Activated T-helper 1 cell treated with Interleukin-2 at 50 U/mL for 16 hours (primary cell): ENCODE measurements around the gene RNF14.
A peak's percentile ranks its signal among the peaks of the same experiment; 100 is the strongest.

Source experiments
- DNase-seq: peaks from one replicate; pipeline ENCODE4 v3.0.0-alpha.2; 2020; ENCODE audit warnings: low read depth

RNF14 gene

DNA sequence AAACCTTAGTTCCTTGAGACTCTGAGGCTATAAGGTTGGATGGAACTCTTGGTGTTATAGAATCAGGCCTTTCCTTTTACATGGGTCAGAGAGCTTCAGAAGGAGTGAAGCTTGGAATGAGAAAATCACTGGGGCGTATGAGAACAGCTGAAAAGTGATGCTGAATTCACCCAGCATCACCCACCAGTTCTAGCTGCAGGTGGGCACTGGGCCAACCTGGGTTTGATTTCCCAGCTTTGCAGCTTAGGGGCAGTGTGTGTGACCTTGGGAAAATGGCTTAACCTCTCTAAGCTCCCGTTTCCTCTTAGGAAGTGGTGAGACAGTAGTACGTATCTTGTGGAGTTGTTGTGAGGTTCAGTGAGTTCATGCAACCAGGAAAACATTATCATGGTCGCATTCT, 21.6 kb upstream of the RNF14 start:
- no peak for DNase-seq

DNA sequence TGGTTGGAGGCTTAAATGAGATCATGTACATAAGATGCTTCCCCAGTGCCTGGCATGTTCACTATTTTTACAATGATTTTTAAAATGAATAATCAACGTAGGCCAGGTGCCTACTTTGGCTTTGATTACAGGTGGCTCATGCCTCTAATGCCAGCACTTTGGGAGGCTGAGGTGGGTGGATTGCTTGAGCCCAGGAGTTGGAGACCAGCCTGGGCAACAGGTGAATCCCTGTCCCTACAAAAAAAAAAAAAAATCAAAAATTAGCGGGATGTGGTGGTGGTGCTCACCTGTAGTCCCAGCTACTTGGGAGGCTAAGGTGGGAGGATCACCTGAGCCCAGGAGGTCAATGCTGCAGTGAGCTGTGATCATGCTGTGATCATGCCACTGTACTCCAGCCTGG, 20.1 kb upstream of the RNF14 start:
- no peak for DNase-seq

- DNase-seq: no peak
Measured at GRCh38 chr5:141949511-141949910, 19.4 kb upstream of the RNF14 start.

GRCh38 chr5:141950207-141951005, 18.5 kb upstream of the RNF14 start:
- no peak for DNase-seq

DNA sequence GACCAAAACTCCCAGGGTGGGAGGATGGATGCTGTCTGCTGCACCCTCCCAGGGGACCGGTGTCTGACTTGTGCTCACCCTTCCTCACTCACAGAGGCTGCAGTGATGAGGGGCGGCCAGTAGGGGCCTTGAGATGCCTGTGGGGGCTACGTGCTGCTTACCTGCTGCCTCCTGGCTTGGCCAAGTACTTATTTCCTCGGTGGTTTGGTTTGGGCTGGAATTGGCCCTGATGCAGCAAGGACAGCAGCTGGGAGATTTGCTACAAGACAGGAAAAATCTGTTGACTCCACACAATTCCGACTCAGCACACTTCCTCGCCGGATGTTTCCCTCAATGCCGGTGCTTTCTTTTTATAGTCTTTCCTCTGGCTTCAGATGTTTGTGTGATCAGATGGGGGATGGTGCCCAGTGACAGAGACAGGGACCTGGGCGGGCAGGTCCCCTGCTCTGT, 17.5 kb upstream of the RNF14 start:
- no peak for DNase-seq

- no peak for DNase-seq
Measured at GRCh38 chr5:141952020-141952419, 16.9 kb upstream of the RNF14 start.

- no peak for DNase-seq
Measured at GRCh38 chr5:141954194-141954593, 14.7 kb upstream of the RNF14 start.

DNA sequence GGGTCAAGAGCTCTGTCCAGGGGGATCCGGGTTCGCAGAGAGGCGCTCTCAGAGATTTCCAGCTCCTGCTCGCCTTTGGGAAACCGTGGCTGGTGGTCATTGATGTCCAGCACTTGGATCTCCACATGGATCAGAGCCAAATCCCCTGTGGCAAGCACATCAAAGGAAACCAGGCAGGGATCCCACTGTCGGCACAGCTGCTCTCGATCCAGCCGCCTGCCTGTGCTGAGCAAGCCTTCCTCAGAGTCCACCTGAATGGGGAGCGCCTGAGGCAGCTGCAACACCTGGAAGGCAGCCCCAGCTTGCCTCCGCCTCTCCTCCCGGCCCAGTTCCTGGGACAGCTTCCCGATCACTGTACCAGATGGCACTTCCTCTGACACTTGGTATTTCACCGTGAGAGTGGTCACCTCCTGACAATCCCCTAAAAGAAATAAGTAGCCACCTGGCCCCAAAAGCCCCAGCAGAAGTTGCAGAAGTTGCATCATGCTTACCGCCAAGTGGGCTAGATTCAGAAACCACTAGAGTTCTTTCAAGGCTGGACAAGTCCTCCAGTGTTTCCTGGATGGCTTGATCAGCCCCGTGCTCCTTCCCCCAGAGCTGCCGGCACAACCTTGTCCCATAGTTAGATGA, 11.4 kb upstream of the RNF14 start:
- DNase-seq: no peak

DNA sequence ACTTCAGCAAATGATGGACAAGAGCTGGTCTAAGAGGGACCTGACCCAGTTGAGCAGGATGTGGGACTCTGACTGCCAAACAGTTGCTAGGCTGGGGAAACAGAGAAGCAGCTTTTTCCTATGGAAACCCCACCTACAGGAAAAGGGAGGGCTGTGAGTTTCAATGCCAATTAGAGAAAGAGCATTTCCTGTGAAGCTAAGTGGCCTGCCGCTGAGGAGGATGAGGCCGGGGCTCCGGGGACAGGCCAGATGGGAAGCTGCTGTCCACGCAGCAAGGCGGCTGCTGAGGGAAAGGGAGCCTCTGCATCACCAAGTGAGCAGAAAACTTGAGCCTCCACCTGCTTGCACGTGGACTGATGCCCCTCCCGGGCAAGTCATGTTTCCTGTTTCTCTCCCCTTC, 10.8 kb upstream of the RNF14 start, which contains the start of gene PCDH12:
Gene PCDH12 (minus strand): TSS at position 90 of the 400 bp plus-strand sequence. CDS start 351 bp downstream, outside the sequence.
- no peak for DNase-seq

DNA sequence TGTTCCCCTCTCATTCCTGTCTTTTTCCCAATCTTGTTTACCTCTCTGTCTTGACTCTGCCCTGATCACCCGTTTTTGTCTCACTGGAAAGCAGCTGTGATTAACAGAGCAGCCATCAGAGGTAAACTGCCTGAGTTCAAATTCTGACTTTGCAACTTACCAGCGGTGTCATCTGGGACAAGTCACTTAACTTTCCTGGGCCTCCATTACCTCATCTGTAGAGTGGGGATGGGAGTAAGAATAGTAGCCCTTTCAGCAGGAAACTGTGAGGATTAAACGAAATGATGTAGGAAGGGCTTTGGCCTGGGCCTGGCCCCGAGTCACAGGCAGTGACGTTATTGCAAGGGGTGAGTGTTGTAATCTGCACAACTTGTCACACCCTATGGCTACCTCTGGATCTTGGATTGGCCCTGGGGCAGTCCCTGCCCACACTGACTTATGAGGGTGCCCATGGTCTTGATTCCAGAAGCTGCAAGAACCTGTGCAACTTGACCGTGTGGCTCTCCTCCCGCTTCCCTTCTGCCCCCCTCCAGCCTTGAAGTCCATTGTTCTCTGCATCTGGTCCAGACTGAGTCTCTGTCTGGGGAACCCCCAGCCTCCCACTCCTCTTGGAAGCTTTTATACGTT, 10.2 kb upstream of the RNF14 start:
- DNase-seq: no peak

GRCh38 chr5:141960018-141960417, 8.9 kb upstream of the RNF14 start:
- DNase-seq: no peak

GRCh38 chr5:141960449-141961323, 8.2 kb upstream of the RNF14 start:
- peak; percentile 80 for DNase-seq

DNA sequence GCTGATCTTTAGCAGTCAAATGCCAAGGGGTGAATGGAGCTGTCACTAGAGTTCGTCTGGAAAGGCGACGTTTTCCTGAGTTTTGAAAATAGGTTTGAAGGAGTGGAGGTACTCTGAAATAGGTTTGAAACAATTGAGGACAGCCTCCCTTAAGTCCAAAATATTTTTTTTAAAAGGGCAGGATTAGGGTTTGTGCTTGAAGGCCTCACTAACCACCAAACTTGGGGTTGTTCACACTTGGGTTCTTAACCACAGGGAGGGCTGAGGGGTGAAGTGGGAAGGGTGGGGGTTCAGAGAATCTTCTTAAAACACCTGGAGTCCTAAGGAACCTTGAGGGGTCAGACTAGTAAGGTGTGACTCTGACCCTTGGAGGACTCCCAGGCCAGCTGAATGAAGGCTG, 7.4 kb upstream of the RNF14 start:
- no peak for DNase-seq

DNA sequence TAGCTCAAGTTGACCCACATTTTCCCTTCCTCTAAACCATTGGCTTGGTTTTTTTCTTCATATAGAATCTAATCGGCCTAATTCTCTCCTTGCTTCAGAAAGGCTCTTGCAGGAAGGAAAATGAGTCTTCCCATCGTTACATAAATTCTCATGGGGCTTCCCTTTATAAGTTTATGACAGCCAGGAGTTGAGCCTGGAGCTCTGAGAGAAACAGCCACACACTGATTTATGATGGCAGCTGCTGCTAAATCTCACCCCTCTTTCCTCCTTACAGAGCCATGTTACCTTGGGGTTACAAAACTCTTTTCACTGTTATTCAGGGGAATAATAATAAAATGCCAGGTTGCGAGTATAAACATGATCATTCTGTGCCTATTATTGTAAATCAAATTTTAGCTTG, 5.2 kb upstream of the RNF14 start:
- no peak for DNase-seq

GRCh38 chr5:141965071-141965470, 3.8 kb upstream of the RNF14 start:
- DNase-seq: no peak

DNA sequence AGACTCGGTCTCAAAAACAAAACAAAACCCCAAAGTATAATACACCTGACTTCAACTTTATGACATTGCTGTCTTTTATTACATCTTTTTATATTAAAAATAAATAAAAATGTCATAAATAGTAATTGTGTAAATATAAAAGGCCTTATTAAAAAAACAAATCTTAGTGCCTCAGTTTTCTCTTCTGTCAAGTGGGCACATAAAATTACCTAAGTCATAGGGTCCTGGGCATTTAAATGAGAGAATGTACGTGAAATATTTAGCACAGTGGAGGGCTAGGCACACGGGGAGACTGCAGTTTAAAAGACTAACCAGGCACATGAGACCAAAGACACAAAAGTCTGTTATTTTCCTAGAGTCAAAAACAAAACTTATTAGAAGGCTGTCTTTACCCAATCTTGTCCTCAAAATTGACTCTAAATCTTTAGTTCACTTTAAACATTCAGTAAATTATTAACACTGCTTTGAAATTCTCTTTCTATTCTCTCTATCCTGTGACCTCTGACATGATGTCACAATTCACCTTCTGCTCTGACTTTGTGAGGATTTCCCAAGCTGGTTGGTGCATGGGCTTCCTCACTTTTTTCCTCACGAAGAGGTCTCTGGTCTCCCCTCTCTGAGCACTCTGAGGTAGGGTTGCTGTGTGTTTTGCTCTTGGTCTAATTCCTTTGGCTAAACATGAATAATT, 2.5 kb upstream of the RNF14 start:
- no peak for DNase-seq

- DNase-seq: no peak
Measured at GRCh38 chr5:141966963-141967333, 2.0 kb upstream of the RNF14 start.

- DNase-seq: no peak
Measured at GRCh38 chr5:141969783-141970771, 1.2 kb downstream of the RNF14 start.

DNA sequence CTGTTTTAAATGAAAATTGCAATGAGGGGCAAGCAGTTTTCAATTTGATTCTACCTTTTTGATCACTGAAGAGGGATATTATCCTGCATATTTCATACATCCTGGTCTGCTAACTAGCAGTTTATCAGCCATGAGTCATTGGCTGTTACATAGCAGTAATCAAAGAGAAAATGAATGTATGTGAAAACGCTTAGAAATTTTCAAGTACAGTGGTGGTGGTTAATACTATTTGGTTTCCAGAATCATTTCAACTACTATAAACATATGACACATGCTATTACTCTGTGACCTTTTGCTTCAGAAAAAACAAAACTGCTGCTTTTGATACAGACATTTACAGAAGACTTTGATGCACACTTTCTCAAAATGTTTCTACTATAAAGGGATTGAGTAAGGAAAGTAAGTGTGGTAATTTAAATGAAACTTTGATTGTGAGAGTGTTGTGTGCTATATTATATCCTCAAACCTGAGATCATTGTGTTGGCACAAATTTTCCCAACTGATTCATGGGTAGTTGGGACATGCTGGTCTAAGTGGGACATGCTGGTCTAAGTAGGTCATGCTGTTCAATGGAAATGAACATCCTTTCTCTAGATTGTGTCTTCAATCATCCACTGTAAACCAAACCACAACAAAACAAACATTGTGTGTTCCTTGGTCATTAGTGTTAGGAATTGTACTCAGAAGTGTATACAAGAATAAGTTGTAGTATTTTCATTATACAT, 5.1 kb downstream of the RNF14 start:
- DNase-seq: no peak

DNA sequence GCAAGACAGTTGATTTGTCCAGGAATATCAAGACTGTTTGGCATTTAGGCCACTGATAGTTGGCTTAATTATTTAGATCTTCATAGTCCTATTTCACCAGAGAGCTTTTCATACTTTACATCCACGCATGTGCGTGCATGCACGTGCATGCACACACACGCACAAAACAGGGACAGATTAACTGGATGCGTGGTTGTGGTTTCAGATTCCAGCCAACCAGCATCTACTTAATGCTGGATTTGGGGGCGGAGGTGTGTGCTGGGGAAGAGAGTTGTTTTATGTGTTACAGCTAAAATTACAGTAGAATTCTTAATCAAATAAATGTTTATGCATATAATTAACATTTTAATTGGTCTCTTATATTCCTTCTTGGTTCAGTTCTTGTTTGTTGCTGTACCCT, 7.3 kb downstream of the RNF14 start:
- DNase-seq: no peak
